B cell (primary cell): ENCODE measurements around the gene WNT9A. TPM values are rescaled to one million over a fixed set of nuclear protein-coding genes. Genes with fewer than 3 reads are reported as not detected.

Source experiments
- ATAC-seq: fragments of 200-7000 bp; cut with Tn5 transposase; one replicate; pipeline ENCODE4 v1.10.0; 2021; ENCODE audit warnings: low read depth, mild to moderate bottlenecking, moderate number of reproducible peaks, moderate library complexity
- CTCF ChIA-PET: fragments of 350-600 bp; sonication (Branson Sonifier 250); formaldehyde crosslinking; loops from one replicate; lab custom pipeline; 2021; ENCODE audit warnings: antibody characterized with exemption, inconsistent platforms; lab: Charles Lee
- POLR2A ChIA-PET: fragments of 350-600 bp; sonication (Branson Sonifier 250); formaldehyde crosslinking; loops from one replicate; lab custom pipeline; 2021; ENCODE audit warnings: antibody characterized with exemption; lab: Charles Lee
- DNase-seq: peaks from one replicate; pipeline ENCODE4 v3.0.0; 2013
- H2AFZ ChIP-seq: 2 replicates; pipeline ENCODE4 v1.6.1; 2012; ENCODE audit warnings: mild to moderate bottlenecking, low read depth, low read length; ENCODE audit not compliant: insufficient read depth, poor library complexity, severe bottlenecking
- H3K27ac ChIP-seq, 2 donors: 1 replicate in 1 of 2; 2 replicates in 1 of 2; pipeline ENCODE4 v1.5.1; 2012 to 2013; ENCODE audit warnings: low read length in 2 of 2, mild to moderate bottlenecking in 2 of 2, moderate library complexity in 1 of 2
- H3K27me3 ChIP-seq, 4 experiments: fragments of 200-600 bp in 1 of 4; sonication (generic) in 1 of 4; replicated peaks in 1 of 4; 1 replicate in 2 of 4; 2 replicates in 2 of 4; pipeline versions ENCODE4 v1.6.1 to v1.7.0; 2013 to 2016; ENCODE audit warnings: low read length in 3 of 4, mild to moderate bottlenecking in 2 of 4, mixed read lengths in 1 of 4, moderate library complexity in 1 of 4; ENCODE audit not compliant: insufficient read depth in 4 of 4, control insufficient read depth in 3 of 4; ENCODE audit errors: control extremely low read depth in 1 of 4
- H3K36me3 ChIP-seq, 2 experiments: replicated peaks in 1 of 2; 1 replicate in 1 of 2; 2 replicates in 1 of 2; pipeline versions ENCODE4 v1.6.1 to v1.7.1; 2013; ENCODE audit warnings: low read length in 1 of 2; ENCODE audit not compliant: insufficient read depth in 2 of 2, control insufficient read depth in 1 of 2; ENCODE audit errors: control extremely low read depth in 1 of 2, extremely low read depth in 1 of 2
- H3K4me1 ChIP-seq, 2 donors: fragments of 200-600 bp in 1 of 2; sonication (generic) in 1 of 2; 1 replicate in 1 of 2; 2 replicates in 1 of 2; pipeline versions ENCODE4 v1.5.1 to v1.6.1; 2013 to 2017; ENCODE audit warnings: low read length in 2 of 2; ENCODE audit not compliant: control insufficient read depth in 2 of 2, insufficient read depth in 2 of 2
- H3K4me2 ChIP-seq: replicated peaks from 2 replicates; pipeline ENCODE3; 2012; ENCODE audit warnings: mild to moderate bottlenecking, low read depth, low read length; ENCODE audit not compliant: poor library complexity, severe bottlenecking
- H3K4me3 ChIP-seq, 5 experiments: fragments of 200-600 bp in 1 of 5; sonication (generic) in 1 of 5; 1 replicate in 3 of 5; 2 replicates in 2 of 5; pipeline versions ENCODE4 v1.5.1 to v1.7.0; 2011 to 2016; ENCODE audit warnings: low read length in 4 of 5, mild to moderate bottlenecking in 4 of 5, low read depth in 2 of 5, control low read depth in 1 of 5, moderate library complexity in 1 of 5; ENCODE audit not compliant: insufficient read depth in 1 of 5; ENCODE audit errors: control extremely low read depth in 1 of 5, extremely low read depth in 1 of 5
- H3K79me2 ChIP-seq: fragments of 200-600 bp; sonication (generic); one replicate; pipeline ENCODE4 v1.6.0; 2016; ENCODE audit warnings: low read length; ENCODE audit not compliant: control insufficient read depth, insufficient read depth
- H3K9ac ChIP-seq: fragments of 200-600 bp; sonication (generic); 2 replicates; pipeline ENCODE4 v1.6.1; 2017; ENCODE audit warnings: mild to moderate bottlenecking, low read length, moderate library complexity
- H3K9me3 ChIP-seq, 3 donors: one replicate each; pipeline versions ENCODE4 v1.6.1 to v1.7.1; 2013; ENCODE audit warnings: low read length in 2 of 3; ENCODE audit not compliant: control insufficient read depth in 2 of 3, insufficient read depth in 1 of 3; ENCODE audit errors: control extremely low read depth in 1 of 3
- H4K20me1 ChIP-seq: 2 replicates; pipeline ENCODE4 v1.6.0; 2012; ENCODE audit warnings: mild to moderate bottlenecking, low read length; ENCODE audit not compliant: insufficient read depth, control insufficient read depth, poor library complexity, severe bottlenecking
- H3K27ac Mint-ChIP-seq: one replicate; pipeline ENCODE4 v1.8.0; 2021; ENCODE audit warnings: mixed read lengths
- H3K27me3 Mint-ChIP-seq: one replicate; pipeline ENCODE4 v1.8.0; 2021; ENCODE audit warnings: mixed read lengths
- H3K4me1 Mint-ChIP-seq: one replicate; pipeline ENCODE4 v1.8.0; 2021; ENCODE audit warnings: mixed read lengths
- H3K4me3 Mint-ChIP-seq: one replicate; pipeline ENCODE4 v1.8.0; 2021; ENCODE audit warnings: mixed read lengths
- H3K9me3 Mint-ChIP-seq: one replicate; pipeline ENCODE4 v1.8.0; 2022; ENCODE audit warnings: mixed read lengths; ENCODE audit not compliant: insufficient read depth
- EZH2 ChIP-seq: IDR thresholded peaks from 2 replicates; pipeline ENCODE4 v1.6.1; 2012; ENCODE audit warnings: borderline replicate concordance, low read depth, mild to moderate bottlenecking, moderate library complexity, low read length; ENCODE audit not compliant: insufficient read depth, poor library complexity, severe bottlenecking
- WGBS: methylation state at CpG from one replicate; pipeline ENCODE4 v1.1.5; 2013; ENCODE audit warnings: missing lambda C conversion rate; ENCODE audit not compliant: insufficient coverage; 5-methylcytosine and 5-hydroxymethylcytosine counted together
- intact Hi-C: fragments of 100-400 bp; cut with micrococcal nuclease; formaldehyde crosslinking; loops from one replicate; pipeline ENCODE4 v1.10.0; 2022
- polyA plus RNA-seq: library from polyadenylated mRNA; depleted of rRNA; stranded (reverse); fragments of >200 nt; gene quantifications from 2 replicates; pipeline ENCODE4 v1.2.3, GENCODE V29; 2012
- total RNA-seq, 2 donors: library from RNA; stranded (reverse); fragments of 120-200 nt in 1 of 2; gene quantifications; 1 replicate in 1 of 2; 2 replicates in 1 of 2; pipeline versions ENCODE4 v1.2.3 to v1.2.4, GENCODE V29; 2013 to 2022
- TF ChIP-seq, protein P1 (sequence below): fragments of 200-600 bp; IDR thresholded peaks from one replicate; pipeline ENCODE4 v1.8.0; 2022; ENCODE audit warnings: antibody characterized with exemption, mild to moderate bottlenecking

WNT9A gene
- total and polyA plus RNA-seq, 2 donors (not counting 1 experiment from before 2014, with no cell fraction given): 0.04 TPM; not detected in 1

- Histone ChIP-seq H3K27me3 (no peaks in the 10 kb centered on the region), H3K9me3 (peaks cover 0 to 5% (median 0%) of the 10 kb centered on the region in 3 donors), H3K4me1 (no peaks in the 10 kb centered on the region), H2AFZ (no peak overlapping the region), H3K9ac (no peak overlapping the region), H3K79me2 (no peaks in the 10 kb centered on the region), H3K36me3 (no peaks in the 10 kb centered on the region), H3K4me3 (no peak overlapping the region), H4K20me1 (no peaks in the 10 kb centered on the region), H3K27ac (no peak overlapping the region), H3K4me2 (no peak overlapping the region)
- no peak for DNase-seq
- no peak for TF ChIP-seq EZH2
- TF ChIP-seq, protein P1, sequence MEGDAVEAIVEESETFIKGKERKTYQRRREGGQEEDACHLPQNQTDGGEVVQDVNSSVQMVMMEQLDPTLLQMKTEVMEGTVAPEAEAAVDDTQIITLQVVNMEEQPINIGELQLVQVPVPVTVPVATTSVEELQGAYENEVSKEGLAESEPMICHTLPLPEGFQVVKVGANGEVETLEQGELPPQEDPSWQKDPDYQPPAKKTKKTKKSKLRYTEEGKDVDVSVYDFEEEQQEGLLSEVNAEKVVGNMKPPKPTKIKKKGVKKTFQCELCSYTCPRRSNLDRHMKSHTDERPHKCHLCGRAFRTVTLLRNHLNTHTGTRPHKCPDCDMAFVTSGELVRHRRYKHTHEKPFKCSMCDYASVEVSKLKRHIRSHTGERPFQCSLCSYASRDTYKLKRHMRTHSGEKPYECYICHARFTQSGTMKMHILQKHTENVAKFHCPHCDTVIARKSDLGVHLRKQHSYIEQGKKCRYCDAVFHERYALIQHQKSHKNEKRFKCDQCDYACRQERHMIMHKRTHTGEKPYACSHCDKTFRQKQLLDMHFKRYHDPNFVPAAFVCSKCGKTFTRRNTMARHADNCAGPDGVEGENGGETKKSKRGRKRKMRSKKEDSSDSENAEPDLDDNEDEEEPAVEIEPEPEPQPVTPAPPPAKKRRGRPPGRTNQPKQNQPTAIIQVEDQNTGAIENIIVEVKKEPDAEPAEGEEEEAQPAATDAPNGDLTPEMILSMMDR: no peak
- 81% methylated on average over 4 of the region's 4 CpGs for WGBS
- no peak for ATAC-seq
- Mint-ChIP-seq H3K9me3 (no peaks in the 10 kb centered on the region), H3K27ac (no peak overlapping the region), H3K27me3 (peaks cover 3% of the 10 kb centered on the region), H3K4me3 (no peak overlapping the region), H3K4me1 (no peaks in the 10 kb centered on the region)
- intact Hi-C loops: no loop called here
- ChIA-PET POLR2A (no interaction called here), CTCF (no interaction called here)
Observed at GRCh38 chr1:227916655-227917054, 31.1 kb downstream of the WNT9A start.

- Histone ChIP-seq H2AFZ (no peak overlapping the region), H3K9me3 (peaks cover 0 to 5% (median 0%) of the 10 kb centered on the region in 3 donors), H3K4me2 (no peak overlapping the region), H4K20me1 (no peaks in the 10 kb centered on the region), H3K27me3 (no peaks in the 10 kb centered on the region), H3K4me1 (no peaks in the 10 kb centered on the region), H3K4me3 (no peak overlapping the region), H3K36me3 (no peaks in the 10 kb centered on the region), H3K79me2 (no peaks in the 10 kb centered on the region), H3K9ac (no peak overlapping the region), H3K27ac (no peak overlapping the region)
- 92% methylated on average over 21 of the region's 22 CpGs for WGBS
- peaks cover 6% of the 10 kb centered on the region for H3K27me3 Mint-ChIP-seq
- H3K27ac Mint-ChIP-seq: no peak overlapping the region
- CTCF ChIA-PET: no interaction called here
- POLR2A ChIA-PET: no interaction called here
- TF ChIP-seq, protein P1: no peak
- TF ChIP-seq EZH2: no peak
- no peak overlapping the region for H3K4me3 Mint-ChIP-seq
- H3K4me1 Mint-ChIP-seq: no peaks in the 10 kb centered on the region
- intact Hi-C loops: no loop called here
- ATAC-seq (no peak), DNase-seq (no peak)
- no peaks in the 10 kb centered on the region for H3K9me3 Mint-ChIP-seq
Observed at GRCh38 chr1:227915564-227916553, 31.9 kb downstream of the WNT9A start.
